Activated B cell treated with CpG ODN at 0.5 μM for 24 hours (primary cell): ENCODE measurements around the gene CCDC90B. TPM values are rescaled to one million over a fixed set of nuclear protein-coding genes. Genes with fewer than 3 reads are reported as not detected.
"Not testable (repeated sequence)": the region's sequence is repeated elsewhere in the genome, so short reads cannot be mapped to it uniquely, and the experiment has no call there.

Source experiments
- ATAC-seq: fragments of 200-7000 bp; cut with Tn5 transposase; one replicate; pipeline ENCODE4 v1.10.0; 2021; ENCODE audit warnings: low read depth, mild to moderate bottlenecking, moderate library complexity
- CTCF ChIA-PET: fragments of 350-600 bp; sonication (Branson Sonifier 250); formaldehyde crosslinking; loops from one replicate; lab custom pipeline; 2021; ENCODE audit warnings: antibody characterized with exemption; lab: Charles Lee
- POLR2A ChIA-PET: fragments of 350-600 bp; sonication (Branson Sonifier 250); formaldehyde crosslinking; loops from one replicate; lab custom pipeline; 2021; ENCODE audit warnings: antibody characterized with exemption; lab: Charles Lee
- DNase-seq: peaks from one replicate; pipeline ENCODE4 v3.0.0; 2022
- H3K27ac Mint-ChIP-seq: one replicate; pipeline ENCODE4 v1.8.0; 2020; ENCODE audit warnings: mixed read lengths
- H3K27me3 Mint-ChIP-seq: one replicate; pipeline ENCODE4 v1.8.0; 2021; ENCODE audit warnings: mixed read lengths
- H3K36me3 Mint-ChIP-seq: one replicate; pipeline ENCODE4 v1.8.0; 2021; ENCODE audit warnings: low read depth, mixed read lengths
- H3K4me1 Mint-ChIP-seq: one replicate; pipeline ENCODE4 v1.8.0; 2021; ENCODE audit warnings: mixed read lengths
- H3K4me3 Mint-ChIP-seq: one replicate; pipeline ENCODE4 v1.8.0; 2020; ENCODE audit warnings: mild to moderate bottlenecking, mixed read lengths
- H3K9me3 Mint-ChIP-seq: one replicate; pipeline ENCODE4 v1.8.0; 2020; ENCODE audit warnings: mixed read lengths
- intact Hi-C: fragments of 100-400 bp; cut with micrococcal nuclease; formaldehyde crosslinking; loops from one replicate; pipeline ENCODE4 v1.15.1; 2024
- total RNA-seq: library from RNA; stranded (reverse); gene quantifications from 2 replicates; pipeline ENCODE4 v1.2.3, GENCODE V29; 2022
- TF ChIP-seq, protein P1 (sequence below): fragments of 200-600 bp; IDR thresholded peaks from one replicate; pipeline ENCODE4 v1.8.0; 2022; ENCODE audit warnings: antibody characterized with exemption, mild to moderate bottlenecking

The CCDC90B gene
- total RNA-seq, 1 donor from 2014 or later: 29.2 TPM

DNA sequence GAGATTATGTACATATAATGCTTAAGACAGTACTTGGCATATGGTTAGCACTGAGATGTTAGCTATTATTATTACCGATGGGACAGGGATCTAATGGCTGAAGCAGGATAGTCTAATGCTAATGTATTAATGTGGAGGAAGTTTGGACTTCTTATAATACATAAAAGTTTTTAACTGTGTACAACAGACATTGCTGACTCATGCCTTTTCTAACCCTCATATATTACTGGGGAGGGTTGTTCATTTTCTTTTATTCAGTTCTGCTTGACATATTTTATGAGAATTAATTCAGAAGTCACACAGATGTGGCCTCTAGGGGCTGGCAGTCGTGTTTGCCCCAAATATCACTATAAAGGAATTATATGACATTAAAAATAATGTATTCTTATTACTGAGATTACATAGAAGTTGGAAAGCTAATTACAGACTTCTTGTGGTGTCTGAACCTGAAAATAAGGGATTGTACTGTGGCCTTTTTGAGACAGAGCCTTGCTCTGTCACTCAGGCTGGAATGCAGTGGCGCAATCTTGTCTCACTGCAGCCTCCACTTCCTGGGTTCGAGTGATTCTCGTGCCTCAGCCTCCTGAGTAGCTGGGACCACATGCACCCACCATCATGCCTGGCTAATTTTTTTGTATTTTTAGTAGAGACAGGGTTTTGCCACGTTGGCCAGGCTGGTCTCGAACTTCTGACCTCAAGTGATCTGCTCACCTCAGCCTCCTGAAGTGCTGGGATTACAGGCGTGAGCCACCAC is 10.1 kb downstream of the CCDC90B start:
- DNase-seq (no peak), ATAC-seq (no peak)
- H3K4me3 Mint-ChIP-seq: no peak overlapping the region
- no peak overlapping the region for H3K27ac Mint-ChIP-seq
- ChIA-PET POLR2A (interaction anchor here (0.6 to 1.4 kb wide), 2 partner anchors 10 to 329 kb away, joined by 4 read pairs; partner anchors contain the start of gene CCDC90B), CTCF (interaction anchor here (1.4 kb wide), 1 partner anchor 17 kb away, joined by 6 read pairs; no protein-coding TSS in a partner anchor)
- intact Hi-C loops: no loop called here
- TF ChIP-seq, protein P1, sequence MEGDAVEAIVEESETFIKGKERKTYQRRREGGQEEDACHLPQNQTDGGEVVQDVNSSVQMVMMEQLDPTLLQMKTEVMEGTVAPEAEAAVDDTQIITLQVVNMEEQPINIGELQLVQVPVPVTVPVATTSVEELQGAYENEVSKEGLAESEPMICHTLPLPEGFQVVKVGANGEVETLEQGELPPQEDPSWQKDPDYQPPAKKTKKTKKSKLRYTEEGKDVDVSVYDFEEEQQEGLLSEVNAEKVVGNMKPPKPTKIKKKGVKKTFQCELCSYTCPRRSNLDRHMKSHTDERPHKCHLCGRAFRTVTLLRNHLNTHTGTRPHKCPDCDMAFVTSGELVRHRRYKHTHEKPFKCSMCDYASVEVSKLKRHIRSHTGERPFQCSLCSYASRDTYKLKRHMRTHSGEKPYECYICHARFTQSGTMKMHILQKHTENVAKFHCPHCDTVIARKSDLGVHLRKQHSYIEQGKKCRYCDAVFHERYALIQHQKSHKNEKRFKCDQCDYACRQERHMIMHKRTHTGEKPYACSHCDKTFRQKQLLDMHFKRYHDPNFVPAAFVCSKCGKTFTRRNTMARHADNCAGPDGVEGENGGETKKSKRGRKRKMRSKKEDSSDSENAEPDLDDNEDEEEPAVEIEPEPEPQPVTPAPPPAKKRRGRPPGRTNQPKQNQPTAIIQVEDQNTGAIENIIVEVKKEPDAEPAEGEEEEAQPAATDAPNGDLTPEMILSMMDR: no peak
- H3K27me3 Mint-ChIP-seq: no peaks in the 10 kb centered on the region
- H3K9me3 Mint-ChIP-seq: peaks cover 6% of the 10 kb centered on the region
- peaks cover 4% of the 10 kb centered on the region for H3K4me1 Mint-ChIP-seq
- peaks cover 72% of the 10 kb centered on the region for H3K36me3 Mint-ChIP-seq

DNA sequence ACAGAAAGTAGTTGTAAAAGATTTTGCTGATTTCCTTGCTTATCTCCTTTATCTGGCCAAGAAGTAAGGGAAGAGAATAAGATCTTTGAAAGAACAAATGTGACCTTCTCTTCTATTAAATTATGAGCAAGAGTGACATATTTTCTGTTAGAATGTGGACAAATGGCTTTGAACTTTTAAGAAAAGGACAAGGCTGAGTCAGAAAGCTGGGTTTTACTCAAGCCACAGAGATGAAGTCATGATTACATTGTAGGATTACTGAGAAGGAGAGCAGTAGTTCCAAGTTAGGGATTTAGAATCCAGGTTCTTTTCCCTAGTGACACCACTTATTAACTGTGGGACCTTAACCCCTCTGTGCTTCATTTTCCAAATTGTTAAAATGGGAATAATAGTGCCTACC is 13.5 kb downstream of the CCDC90B start:
- H3K27ac Mint-ChIP-seq: no peak overlapping the region
- intact Hi-C loops: no loop called here
- peaks cover 15% of the 10 kb centered on the region for H3K4me1 Mint-ChIP-seq
- H3K27me3 Mint-ChIP-seq: no peaks in the 10 kb centered on the region
- ChIA-PET POLR2A (no interaction called here), CTCF (no interaction called here)
- H3K36me3 Mint-ChIP-seq: peaks cover 80% of the 10 kb centered on the region
- TF ChIP-seq, protein P1: no peak
- H3K4me3 Mint-ChIP-seq: no peak overlapping the region
- DNase-seq: no peak
- peaks cover 6% of the 10 kb centered on the region for H3K9me3 Mint-ChIP-seq
- ATAC-seq: no peak

DNA sequence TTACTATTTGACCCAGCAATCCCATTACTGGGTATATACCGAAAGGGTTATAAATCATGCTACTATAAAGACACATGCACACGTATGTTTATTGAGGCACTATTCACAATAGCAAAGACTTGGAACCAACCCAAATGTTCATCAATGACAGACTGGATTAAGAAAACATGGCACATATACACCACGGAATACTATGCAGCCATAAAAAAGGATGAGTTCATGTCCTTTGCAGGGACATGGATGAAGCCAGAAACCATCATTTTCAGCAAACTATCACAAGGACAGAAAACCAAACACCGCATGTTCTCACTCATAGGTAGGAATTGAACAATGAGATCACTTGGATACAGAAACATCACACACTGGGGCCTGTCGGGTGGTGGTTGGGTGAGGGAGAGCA is 14.4 kb downstream of the CCDC90B start:
- POLR2A ChIA-PET, ATAC-seq, H3K27ac Mint-ChIP-seq, DNase-seq, H3K4me3 Mint-ChIP-seq, intact Hi-C loops, H3K9me3 Mint-ChIP-seq, CTCF ChIA-PET, H3K27me3 Mint-ChIP-seq: not testable (repeated sequence)
- Mint-ChIP-seq H3K4me1 (peaks cover 15% of the 10 kb centered on the region), H3K36me3 (peaks cover 85% of the 10 kb centered on the region)

DNA sequence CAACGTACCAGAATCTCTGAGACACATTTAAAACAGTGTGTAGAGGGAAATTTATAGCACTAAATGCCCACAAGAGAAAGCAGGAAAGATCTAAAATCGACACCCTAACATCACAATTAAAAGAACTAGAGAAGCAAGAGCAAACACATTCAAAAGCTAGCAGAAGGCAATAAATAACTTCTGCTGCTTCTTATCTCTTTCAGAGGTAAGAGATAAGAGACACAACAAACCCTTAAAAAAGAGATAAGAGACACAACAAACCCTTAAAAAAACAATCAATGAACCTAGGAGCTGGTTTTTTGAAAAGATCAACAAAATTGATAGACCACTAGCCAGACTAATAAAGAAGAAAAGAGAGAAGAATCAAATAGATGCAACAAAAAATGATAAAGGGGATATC is 17.1 kb downstream of the CCDC90B start:
- intact Hi-C loops, ATAC-seq, POLR2A ChIA-PET, H3K9me3 Mint-ChIP-seq, DNase-seq, H3K27ac Mint-ChIP-seq, CTCF ChIA-PET, H3K27me3 Mint-ChIP-seq, H3K4me3 Mint-ChIP-seq: not testable (repeated sequence)
- peaks cover 89% of the 10 kb centered on the region for H3K36me3 Mint-ChIP-seq
- peaks cover 15% of the 10 kb centered on the region for H3K4me1 Mint-ChIP-seq

DNA sequence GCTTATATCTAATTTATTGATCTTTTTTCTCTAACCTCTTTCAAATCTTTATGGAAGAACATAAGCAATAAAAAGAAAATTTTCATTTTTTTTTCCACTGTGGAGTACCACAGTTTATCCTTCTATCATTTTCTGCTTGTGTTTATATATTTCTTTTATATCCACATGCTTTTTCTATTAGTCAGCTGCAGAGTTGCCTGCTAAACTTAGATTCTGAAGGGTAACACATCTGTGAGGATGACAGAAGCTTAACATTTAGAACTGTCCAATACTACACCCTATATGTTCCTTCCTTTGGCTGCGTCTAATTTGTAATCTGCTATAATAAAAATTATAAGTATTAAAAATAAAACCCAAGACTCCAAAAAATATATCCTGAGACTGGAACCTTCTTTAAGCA is 20.8 kb downstream of the CCDC90B start:
- DNase-seq: no peak
- no peaks in the 10 kb centered on the region for H3K9me3 Mint-ChIP-seq
- H3K4me3 Mint-ChIP-seq: no peak overlapping the region
- intact Hi-C loops: no loop called here
- no peak for ATAC-seq
- H3K4me1 Mint-ChIP-seq: peaks cover 14% of the 10 kb centered on the region
- H3K36me3 Mint-ChIP-seq: peaks cover 84% of the 10 kb centered on the region
- ChIA-PET POLR2A (no interaction called here), CTCF (interaction anchor here (0.7 kb wide), 1 partner anchor 27 kb away, joined by 3 read pairs; no protein-coding TSS in a partner anchor)
- TF ChIP-seq, protein P1: no peak
- no peak overlapping the region for H3K27ac Mint-ChIP-seq
- H3K27me3 Mint-ChIP-seq: no peaks in the 10 kb centered on the region

DNA sequence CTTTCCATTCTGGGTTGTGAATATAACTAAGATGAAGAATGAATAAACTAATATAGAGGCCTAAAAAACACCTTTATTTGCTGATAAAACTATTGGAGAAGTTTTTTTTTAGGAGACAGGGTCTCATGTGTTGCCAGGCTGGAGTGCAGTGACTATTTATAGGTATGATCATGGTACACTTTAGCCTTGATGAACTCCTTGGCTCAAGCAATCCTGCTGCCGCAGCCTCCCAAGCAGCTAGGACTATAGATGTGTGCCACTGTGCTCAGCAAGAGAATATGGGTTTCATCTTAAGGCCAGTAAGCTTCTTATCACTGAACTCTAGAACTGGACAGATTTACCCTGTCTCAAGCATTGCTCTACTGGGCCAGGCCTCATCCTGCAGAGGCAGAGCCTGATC is 26.6 kb downstream of the CCDC90B start:
- Mint-ChIP-seq H3K4me3 (no peak overlapping the region), H3K9me3 (no peaks in the 10 kb centered on the region), H3K4me1 (no peaks in the 10 kb centered on the region), H3K36me3 (peaks cover 64% of the 10 kb centered on the region), H3K27me3 (no peaks in the 10 kb centered on the region), H3K27ac (no peak overlapping the region)
- DNase-seq (no peak), ATAC-seq (no peak)
- ChIA-PET CTCF (interaction anchor here (0.9 kb wide), 1 partner anchor 392 kb away, joined by 4 read pairs; no protein-coding TSS in a partner anchor), POLR2A (no interaction called here)
- intact Hi-C loops: no loop called here
- TF ChIP-seq, protein P1: no peak
